ES-I3 (cell line): Measurements from ENCODE around the gene TENM4.

Experiments
- H3K36me3 ChIP-seq: 2 replicates; pipeline ENCODE4 v1.6.1; 2013; ENCODE audit warnings: mild to moderate bottlenecking, low read length, control low read depth, moderate library complexity; ENCODE audit not compliant: insufficient read depth
- H3K4me1 ChIP-seq: 2 replicates; pipeline ENCODE4 v1.6.1; 2013; ENCODE audit warnings: mild to moderate bottlenecking, control low read depth, low read length; ENCODE audit not compliant: insufficient read depth
- H3K9ac ChIP-seq: 2 replicates; pipeline ENCODE4 v1.6.1; 2013; ENCODE audit warnings: low read depth, mild to moderate bottlenecking, low read length, moderate library complexity
- H3K9me3 ChIP-seq: 2 replicates; pipeline ENCODE4 v1.6.1; 2013; ENCODE audit warnings: mild to moderate bottlenecking, low read length, moderate library complexity; ENCODE audit not compliant: control insufficient read depth, insufficient read depth

The TENM4 gene

DNA sequence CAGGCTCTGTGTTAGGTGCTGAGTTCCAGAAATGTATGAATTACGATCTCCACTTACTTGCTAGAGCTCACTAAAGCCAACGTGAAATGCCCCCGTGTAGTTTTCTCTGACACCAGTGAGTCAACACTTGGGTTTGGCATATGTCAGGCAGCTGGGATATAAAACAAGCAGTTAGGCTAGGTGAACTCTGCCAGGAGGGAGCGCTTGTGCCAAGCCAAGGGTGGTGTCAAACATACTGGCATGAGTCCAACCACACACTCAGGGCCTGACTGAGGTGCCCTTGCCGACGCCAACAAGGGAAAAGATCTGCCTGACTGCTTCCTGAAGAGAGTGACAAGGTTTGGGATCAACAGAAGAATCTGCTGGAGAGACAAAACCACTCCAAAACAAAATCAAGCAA, 698.4 kb downstream of the TENM4 start:
- Histone ChIP-seq H3K36me3 (no peaks in the 10 kb centered on the region), H3K4me1 (no peaks in the 10 kb centered on the region), H3K9me3 (no peaks in the 10 kb centered on the region), H3K9ac (no peak overlapping the region)

DNA sequence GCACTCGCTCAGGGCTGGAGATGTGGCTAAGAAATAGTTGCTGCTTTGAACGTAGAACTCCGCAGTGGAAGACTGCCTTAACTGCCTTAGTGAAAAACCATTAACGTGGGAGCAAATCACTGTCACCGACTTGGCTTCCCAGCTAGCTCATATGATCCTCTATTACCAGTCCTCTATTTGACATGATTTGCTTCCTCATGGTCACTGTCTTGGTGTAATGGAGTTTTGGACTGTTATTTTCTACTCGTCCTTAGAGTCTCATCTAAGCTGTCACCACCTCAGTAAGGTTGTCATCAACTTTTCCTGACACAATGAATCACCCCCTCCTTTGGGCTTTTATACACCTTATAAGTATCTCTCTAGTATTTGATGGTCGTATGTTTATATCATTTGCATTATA, 699.1 kb downstream of the TENM4 start:
- Histone ChIP-seq H3K36me3 (no peaks in the 10 kb centered on the region), H3K4me1 (no peaks in the 10 kb centered on the region), H3K9me3 (no peaks in the 10 kb centered on the region), H3K9ac (no peak overlapping the region)

DNA sequence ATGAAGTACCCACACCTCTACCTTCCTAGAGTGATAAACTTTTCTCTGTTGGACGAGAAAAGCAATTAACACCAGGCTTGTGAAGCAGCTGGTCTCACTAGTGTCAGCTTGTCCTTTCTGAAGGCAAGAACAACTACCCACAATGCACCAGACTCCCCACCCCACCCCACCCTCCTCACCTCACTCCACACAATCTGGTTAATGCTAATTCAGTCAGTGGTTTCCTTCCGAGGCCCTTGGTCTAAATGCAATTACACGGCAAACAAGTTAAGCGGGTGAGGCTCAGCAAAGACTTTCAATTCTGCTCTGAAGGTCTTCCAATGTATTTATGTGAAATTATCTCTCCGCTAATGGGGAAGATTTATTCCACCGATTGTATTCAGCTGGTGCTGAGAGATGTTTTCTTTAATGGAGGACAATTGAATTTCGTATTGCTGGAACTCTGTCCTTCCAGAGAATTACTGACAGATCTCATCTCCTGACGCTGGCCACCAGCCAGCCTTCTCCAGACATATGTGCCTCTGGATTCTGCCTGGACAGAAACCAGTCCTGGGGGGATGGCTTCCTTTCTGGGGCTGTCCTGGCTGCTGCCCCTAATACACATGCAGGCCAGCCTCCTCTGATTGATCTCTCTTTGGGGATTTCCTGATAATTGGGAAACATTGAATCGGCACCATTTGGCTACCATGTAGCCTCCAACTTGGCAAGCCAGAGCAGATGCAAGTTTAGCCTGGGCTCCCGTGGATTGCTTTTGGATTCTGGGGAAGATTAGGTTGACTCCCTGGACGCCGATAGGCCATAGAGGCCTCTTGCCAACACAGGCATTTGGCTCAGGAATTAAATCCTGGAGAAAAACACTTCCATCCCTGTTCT, 700.4 kb downstream of the TENM4 start:
- H3K9me3 ChIP-seq, result no peaks in the 10 kb centered on the region
- H3K9ac ChIP-seq, result no peak overlapping the region
- no peaks in the 10 kb centered on the region for H3K4me1 ChIP-seq
- no peaks in the 10 kb centered on the region for H3K36me3 ChIP-seq

DNA sequence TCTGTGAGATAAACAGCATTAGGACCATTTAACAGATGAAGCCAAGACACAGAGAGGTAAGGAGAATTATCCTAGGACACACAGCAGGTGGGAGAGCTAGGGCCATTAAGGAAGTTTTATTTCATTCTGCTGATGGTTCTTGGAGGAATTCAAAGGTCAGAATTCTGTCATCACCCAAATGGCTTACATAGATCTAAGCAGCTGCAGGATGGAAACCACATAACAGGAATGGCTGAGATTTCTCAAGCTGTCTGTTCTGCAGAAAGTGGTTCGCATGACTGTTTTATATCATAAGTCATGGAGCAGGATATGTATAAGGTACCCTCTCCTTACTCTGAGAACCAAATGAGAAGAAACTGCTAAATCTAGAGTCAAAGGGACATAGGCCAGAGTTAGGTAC, 702.9 kb downstream of the TENM4 start:
- Histone ChIP-seq H3K36me3 (no peaks in the 10 kb centered on the region), H3K9me3 (no peaks in the 10 kb centered on the region), H3K9ac (no peak overlapping the region), H3K4me1 (no peaks in the 10 kb centered on the region)

DNA sequence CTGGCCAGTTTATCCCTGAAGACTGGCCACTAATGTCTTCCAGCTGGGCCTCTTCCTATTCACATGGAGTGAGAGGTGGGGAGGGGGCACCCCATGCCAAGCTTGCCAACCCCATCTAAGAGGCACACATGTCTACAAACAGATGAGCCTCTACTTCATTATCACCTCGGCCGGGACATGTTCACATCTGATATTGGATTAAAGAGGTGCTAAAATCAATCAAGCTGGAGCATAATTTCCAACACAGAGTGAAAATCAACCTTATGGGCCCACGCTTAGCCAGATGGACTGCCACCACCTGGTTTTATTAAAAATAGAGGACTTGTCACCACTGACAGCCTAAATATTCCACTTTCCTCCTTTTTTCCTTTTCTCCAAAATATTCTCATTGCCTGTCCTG, 703.5 kb downstream of the TENM4 start:
- Histone ChIP-seq H3K9ac (no peak overlapping the region), H3K36me3 (no peaks in the 10 kb centered on the region), H3K9me3 (no peaks in the 10 kb centered on the region), H3K4me1 (no peaks in the 10 kb centered on the region)

DNA sequence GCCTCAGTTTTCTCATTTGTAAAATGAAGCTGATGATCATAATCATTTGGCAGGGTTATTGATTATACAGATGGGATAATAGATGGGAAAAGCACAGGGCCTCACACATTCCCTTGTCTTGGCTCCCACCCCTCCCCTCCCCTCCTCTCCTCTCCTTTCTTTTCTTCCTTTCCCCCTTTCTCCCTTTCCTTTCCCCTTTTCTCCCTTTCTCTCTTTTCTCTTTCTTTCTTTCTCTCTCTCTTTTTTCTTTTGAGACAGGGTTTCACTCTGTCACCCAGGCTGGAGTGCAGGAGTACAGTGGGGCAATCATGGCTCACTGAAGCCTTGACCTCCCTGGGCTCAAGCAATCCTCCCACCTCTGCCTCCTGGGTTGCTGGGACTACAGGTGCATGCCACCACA, 705.1 kb downstream of the TENM4 start:
- Histone ChIP-seq H3K9ac (no peak overlapping the region), H3K4me1 (no peaks in the 10 kb centered on the region), H3K9me3 (no peaks in the 10 kb centered on the region), H3K36me3 (no peaks in the 10 kb centered on the region)

DNA sequence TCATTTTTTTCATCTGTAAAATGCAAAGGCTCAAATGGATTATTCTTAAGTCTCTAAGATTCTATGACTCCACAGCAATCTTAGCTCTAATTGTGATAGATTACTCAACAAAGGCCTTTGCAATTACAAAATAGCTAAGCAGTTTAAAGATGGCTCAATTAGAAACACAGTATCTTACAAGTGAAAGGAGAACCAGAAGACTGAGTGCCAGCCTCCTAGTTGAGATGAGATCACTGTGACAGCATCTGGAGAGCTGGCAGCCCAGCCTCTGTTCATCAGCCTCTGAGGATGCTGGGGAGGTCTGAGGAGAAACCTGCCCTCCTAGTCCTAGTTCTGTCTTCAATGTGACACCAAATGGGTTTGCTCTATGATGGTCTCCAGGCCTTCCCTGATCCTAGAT, 707.8 kb downstream of the TENM4 start:
- no peaks in the 10 kb centered on the region for H3K36me3 ChIP-seq
- H3K4me1 ChIP-seq, result no peaks in the 10 kb centered on the region
- no peaks in the 10 kb centered on the region for H3K9me3 ChIP-seq
- H3K9ac ChIP-seq, result no peak overlapping the region

DNA sequence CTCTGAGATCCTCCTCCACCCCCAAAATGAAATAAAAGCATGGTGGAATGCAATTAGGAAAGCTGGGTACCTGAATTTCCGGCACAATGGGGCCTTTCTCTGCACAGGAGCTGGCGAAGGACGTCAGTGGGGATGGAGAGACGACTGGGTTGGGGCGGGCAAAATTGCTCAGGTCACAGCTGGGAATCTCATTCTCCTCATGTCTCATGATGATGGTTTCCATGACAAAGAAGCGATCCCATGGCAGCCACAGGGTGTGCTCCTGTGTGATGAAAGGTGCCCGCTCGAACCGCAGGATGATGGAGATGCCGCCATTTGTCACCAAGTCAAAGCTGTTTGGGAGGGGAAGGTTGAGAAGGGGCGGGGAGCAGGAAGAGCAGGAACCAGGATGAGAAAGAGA, 708.6 kb downstream of the TENM4 start:
- H3K9ac ChIP-seq, result no peak overlapping the region
- H3K4me1 ChIP-seq, result no peaks in the 10 kb centered on the region
- no peaks in the 10 kb centered on the region for H3K9me3 ChIP-seq
- no peaks in the 10 kb centered on the region for H3K36me3 ChIP-seq

DNA sequence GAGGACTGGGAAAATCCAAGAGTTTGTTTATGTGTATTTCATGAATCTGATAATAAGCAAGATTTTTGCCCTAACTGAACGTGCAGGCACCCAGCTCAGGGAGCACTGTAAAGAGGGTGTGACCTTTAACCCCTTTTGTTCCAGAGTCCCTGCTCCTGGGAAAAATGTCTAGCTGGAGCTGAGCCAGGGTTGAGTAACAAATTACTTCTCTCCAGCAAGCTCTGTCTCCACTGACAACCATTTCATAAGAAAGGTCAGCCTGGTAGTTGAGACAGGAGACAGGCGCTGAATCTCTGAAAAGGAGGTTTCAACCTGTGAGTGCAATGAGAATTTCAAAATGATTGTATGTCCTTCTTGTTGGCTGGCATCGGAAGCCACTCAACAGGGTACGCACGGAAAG, 709.8 kb downstream of the TENM4 start:
- Histone ChIP-seq H3K9ac (no peak overlapping the region), H3K36me3 (no peaks in the 10 kb centered on the region), H3K9me3 (no peaks in the 10 kb centered on the region), H3K4me1 (no peaks in the 10 kb centered on the region)

DNA sequence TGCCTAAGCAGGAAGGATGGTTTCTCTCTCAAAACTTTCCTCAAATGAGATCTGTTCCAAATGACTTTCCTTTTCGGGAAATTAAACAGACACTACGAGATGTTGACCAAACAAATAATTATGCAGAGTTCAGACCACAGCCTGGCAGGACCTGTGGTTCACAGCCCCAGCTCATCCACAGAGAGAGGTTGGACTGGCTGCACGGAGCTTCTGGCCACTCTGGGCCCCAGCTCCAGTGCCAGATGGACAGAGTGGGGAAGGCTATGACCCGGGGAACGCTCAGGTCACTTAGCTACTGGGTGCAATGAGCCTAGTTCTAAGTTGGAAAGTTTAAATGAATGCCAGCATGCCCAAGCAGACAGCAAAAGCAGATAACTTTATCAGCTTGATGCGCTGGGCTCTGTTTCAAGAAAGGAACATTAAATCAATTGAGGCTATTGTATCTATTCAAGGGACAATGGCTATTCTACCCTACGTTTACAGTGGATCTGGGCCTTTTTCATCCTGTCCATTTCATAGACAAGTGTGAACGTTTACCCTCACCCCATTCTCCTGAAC, 710.5 kb downstream of the TENM4 start:
- H3K36me3 ChIP-seq, result no peaks in the 10 kb centered on the region
- H3K9me3 ChIP-seq, result no peaks in the 10 kb centered on the region

DNA sequence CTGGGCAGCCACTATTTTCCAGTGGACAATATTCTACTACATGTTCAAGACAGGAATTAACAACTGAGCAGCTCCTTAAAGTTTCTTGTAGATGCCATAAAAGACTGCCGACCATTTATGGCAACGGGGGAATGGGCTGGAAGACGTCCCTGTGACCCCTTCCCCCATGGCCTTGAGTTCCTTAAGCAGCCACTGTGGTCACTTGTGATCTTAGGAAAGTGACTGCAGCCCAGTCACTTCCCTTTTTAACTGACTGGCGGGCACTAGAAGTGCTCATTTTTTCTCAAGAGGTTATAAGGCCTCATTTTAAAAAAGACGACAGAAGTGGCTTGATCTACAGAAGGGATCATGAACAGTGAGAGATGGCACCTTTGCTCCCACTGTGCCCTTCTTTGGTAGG, 713.0 kb downstream of the TENM4 start:
- Histone ChIP-seq H3K9ac (no peak overlapping the region), H3K9me3 (no peaks in the 10 kb centered on the region), H3K36me3 (no peaks in the 10 kb centered on the region), H3K4me1 (no peaks in the 10 kb centered on the region)

More for the DNA sequence above, 710.5 kb downstream of the TENM4 start:
- Histone ChIP-seq H3K9ac (no peak overlapping the region), H3K4me1 (no peaks in the 10 kb centered on the region)

DNA sequence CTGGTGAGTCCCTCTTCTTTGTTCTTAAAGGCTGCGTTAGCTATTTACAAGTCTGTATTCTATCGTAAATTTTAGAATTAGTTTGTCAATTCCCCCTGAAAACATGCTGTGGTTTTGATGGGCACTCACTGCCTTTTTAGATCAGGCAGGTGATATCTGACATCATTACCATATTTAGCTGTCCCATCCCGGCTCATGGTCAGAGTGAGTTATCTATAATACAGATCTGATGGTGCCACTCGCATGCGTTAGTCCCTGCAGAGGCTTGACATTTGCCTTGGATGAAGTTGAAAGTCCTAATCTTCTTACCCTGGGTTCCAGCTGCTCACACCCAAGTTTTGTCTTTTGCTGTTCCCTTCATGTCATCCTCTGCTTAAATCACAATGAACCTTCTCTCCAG, 715.6 kb downstream of the TENM4 start:
- no peaks in the 10 kb centered on the region for H3K9me3 ChIP-seq
- H3K9ac ChIP-seq, result no peak overlapping the region
- no peaks in the 10 kb centered on the region for H3K4me1 ChIP-seq
- H3K36me3 ChIP-seq, result no peaks in the 10 kb centered on the region

DNA sequence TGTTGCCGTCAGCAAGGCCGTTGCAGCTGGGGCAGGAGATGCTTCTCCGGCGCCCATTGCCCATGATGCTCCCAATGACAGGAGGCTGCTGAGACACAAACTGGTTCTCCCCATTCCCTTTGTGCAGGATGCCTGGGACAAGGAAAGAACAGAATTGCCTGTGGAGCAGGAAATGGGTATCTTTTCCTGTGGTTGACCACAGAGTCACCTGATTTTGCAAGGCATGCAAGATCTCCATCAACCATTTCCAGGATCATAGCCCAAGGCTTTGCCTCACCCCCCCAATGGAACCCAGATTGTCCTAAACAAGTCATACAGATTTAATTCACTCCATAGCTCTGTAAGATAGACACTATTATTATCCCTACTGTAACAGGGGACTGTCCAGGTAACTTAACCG, 718.0 kb downstream of the TENM4 start:
- Histone ChIP-seq H3K4me1 (no peaks in the 10 kb centered on the region), H3K9ac (no peak overlapping the region), H3K9me3 (no peaks in the 10 kb centered on the region), H3K36me3 (no peaks in the 10 kb centered on the region)

DNA sequence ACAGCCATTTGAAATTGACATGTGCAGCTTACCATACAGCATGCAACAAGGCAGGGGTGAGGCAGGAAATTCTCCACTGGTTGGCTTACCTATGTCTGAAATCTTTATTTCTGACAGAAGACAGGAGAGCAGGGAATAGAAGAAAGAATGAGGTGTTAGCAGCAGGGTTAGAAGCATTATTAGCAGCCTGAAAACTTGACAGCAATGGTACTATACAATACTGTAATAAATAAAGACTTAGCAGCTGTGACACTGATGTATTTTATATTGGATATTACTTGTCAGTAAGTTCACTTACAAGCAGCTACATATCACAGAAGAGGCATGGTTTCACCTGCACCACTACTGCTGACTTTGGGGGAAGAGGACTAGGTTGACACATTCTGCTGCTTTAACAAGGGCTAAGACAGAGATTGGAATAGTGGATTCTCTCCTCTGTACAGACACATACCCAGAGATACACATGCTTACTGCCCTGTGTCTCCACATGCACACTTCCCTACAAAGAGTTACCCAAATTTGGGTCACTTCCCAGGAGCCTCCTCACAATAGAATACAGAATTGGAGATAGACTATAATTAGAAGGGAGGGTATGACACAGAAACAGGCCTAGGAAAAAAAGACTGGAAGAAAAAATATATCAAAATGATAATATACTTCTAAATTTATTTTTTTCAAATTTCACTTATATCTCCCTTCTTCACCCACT, 720.4 kb downstream of the TENM4 start:
- Histone ChIP-seq H3K36me3 (no peaks in the 10 kb centered on the region), H3K9ac (no peak overlapping the region), H3K9me3 (no peaks in the 10 kb centered on the region), H3K4me1 (peaks cover 1% of the 10 kb centered on the region; the same call in 1 of the 2 replicates)

DNA sequence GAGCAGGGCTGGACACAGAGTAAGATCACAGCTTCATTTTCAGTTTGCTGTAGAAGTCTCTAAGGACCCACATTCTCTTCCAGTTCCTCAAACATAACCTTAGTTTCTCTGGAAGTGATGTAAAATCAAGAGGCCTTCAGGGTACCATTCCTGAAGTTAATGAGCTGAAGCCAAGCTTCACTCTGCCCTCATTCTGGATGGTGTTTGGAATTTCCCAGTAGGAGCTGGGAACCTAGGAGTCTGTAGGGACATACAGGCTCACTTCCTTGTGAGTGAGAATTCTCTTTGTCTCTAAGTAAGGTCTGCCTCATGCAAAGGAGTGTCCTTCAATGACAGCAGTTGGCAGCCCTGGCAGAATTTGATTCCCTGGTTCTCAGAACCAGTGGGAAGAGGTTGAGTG, 723.8 kb downstream of the TENM4 start:
- H3K36me3 ChIP-seq, result no peaks in the 10 kb centered on the region
- H3K9ac ChIP-seq, result no peak overlapping the region
- peaks cover 6% of the 10 kb centered on the region; the same call in 1 of the 2 replicates for H3K4me1 ChIP-seq
- no peaks in the 10 kb centered on the region for H3K9me3 ChIP-seq
